GM19193 (cell line): ENCODE measurements around the gene DDX25.

Experiments used
- POLR2A ChIP-seq: IDR thresholded peaks from 4 replicates; pipeline ENCODE4 v1.6.1; 2011; ENCODE audit not compliant: insufficient read depth, insufficient read length; ENCODE audit errors: extremely low read depth

Gene DDX25

DNA sequence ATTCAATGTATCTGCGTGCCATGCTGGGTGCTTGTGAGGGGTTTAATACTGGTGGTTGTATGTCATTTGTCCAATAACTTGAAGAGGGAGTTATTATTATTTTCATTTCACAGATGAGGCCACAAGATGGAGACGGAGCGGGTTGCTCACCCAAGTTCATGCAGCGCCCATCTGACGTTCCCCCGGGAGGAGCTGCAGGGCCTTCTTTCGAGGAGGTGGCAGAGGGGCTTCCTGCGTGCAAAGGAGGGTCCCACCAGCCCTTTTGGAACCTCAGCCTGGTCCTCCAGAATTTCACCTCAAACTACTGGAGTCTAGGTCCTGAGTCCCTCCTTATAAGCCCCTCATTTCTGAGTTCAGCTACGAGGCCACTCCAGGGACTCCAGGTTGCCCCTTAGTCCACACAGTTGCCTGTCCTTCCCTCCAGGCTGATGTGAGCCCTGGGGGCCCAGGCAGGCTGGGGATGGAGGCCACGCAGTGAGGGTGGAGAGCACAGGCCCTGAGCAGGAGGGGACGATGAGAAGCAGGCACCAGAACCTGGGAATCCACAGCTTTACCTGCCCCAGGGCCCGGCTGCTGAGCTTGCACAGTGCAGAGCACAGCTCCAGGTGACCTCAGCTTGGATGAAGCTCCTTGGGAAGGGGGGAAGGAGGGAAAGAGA, 38.6 kb downstream of the DDX25 start:
- no peak for TF ChIP-seq POLR2A

DNA sequence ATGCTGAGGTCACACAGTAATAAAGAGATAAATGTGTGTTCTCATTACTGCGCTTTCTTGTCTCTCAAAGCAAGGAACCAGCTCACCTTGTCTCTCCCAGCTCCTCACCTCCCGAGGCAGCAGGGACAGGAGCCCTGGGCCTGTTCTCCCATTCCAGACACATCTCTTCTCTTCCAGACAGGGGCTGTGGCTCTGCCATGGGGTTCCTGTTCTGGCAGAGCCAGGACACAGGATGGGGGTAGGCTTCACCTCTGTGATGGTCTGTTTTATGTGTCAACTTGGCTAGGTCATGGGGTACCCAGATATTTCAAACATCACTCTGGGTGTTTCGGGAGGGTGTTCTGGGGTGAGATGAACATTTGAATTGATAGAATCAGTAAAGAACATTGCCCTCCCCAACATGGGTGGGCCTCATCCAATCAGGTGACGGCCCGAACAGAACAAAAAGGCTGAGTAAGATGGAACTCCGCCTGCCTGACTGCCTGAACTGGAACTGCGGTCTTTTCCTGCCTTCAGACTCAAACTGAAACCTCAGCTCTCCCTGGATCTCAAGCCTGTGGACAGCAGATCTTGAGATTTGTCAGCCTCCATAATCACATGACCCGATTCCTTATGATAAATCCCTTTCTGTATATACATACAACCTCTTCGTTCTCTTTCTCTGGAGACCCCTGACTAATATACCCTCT, 39.5 kb downstream of the DDX25 start:
- no peak for TF ChIP-seq POLR2A

DNA sequence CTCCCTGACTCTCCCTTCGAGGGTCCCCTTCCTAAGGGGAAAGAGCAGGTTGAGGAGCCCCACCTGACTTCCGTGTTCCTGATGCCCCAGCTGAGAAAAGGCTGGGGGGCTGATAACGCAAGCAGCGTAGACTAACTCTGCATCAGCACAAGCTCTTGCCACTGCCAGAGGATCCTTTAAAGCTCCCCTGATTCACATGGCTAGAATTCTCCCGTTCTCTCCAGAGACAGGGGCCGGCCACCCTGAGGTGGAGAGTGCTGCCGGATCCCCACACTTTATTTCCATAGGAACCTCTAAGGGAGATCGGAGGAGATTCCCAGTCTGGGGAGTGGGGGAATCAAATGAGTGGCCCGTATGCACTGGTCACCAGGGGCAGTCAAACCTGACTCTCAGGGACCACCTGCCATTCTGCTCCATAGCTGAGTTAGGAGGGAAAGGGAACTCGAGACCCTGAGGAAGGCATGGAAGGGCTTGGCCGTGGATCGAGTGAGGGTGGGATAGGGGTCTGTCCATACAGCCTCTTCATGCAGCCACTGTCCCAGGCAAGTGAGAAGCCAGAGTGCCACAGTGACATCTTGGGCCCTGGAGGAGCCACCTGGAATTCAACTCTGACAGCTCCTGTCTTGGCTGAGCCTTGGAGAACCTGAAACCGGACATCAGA, 40.2 kb downstream of the DDX25 start:
- TF ChIP-seq POLR2A: no peak

DNA sequence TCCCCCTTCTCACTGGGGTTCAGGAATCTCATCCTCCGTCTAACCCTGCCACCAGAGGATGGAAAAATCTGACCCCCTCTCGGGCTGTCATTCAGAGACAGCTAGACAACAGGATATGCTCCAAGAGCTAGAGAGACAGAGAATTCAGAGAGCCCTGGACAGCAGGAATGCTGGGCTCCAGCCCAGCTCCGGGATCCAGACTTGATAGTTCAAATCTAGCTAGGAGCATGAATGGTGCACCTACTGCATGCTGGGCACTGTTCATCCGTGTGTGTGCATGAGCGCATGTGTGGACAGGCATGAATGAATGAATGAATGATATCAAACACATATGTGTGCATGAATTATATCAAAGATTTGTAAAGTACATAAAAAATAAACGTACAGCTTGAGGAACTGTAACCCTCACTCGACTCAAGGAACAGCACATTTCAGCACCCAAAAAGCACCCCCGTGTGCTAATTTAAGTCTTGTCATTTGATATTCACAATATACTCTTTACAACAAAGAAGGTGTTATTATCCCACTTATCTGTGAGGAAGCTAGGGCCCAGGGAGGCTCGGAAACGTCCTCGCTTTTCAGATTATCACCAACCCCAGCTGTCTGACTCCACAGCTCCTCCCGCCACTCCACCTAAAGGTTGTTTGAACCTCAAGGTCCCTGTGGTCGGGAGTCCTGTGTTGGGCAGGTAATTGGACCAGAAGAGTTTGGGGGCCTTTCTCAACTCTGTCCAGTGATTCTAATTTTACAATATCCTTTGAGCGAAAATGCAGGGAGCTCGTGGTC, 40.9 kb downstream of the DDX25 start:
- TF ChIP-seq POLR2A: no peak

DNA sequence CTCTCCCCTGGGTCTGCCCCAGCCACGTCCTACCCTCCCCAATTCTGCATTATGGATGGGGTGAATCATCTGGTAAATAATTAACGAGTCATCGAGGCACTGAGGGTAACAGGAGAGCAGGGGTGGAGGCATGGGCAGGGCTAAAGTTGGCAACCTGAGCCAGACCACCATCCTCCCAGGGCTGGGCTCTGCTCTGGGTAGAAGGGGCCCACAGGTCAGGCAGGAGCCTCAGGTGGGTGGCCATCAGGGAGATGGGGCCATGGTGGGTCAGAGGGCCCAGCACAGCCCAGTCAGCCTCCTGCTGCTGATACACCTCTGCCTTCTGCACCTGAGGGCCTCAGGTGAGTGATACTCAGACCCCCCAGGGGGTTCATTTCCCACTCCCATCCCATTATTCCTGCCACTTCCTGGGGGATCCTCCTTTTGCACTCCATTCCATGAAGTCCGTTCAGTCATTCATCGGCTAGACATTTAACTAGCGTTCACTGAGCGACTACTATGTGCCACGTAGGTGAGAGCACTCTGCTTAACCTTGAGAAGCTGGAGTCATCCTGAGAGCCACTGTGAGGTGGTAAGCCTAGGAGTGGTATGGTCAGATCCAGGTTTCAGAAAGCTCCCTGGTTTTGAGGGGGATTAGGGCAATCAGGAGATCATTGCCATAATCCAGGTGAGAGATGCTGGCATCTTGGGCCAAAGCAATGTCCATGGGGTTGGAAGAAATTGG, 41.7 kb downstream of the DDX25 start, which contains the start of gene VSIG10L2:
Gene VSIG10L2 (plus strand): TSS at position 248 of the 724 bp plus-strand sequence. CDS start 12 bp downstream, at position 260.
- TF ChIP-seq POLR2A: no peak

DNA sequence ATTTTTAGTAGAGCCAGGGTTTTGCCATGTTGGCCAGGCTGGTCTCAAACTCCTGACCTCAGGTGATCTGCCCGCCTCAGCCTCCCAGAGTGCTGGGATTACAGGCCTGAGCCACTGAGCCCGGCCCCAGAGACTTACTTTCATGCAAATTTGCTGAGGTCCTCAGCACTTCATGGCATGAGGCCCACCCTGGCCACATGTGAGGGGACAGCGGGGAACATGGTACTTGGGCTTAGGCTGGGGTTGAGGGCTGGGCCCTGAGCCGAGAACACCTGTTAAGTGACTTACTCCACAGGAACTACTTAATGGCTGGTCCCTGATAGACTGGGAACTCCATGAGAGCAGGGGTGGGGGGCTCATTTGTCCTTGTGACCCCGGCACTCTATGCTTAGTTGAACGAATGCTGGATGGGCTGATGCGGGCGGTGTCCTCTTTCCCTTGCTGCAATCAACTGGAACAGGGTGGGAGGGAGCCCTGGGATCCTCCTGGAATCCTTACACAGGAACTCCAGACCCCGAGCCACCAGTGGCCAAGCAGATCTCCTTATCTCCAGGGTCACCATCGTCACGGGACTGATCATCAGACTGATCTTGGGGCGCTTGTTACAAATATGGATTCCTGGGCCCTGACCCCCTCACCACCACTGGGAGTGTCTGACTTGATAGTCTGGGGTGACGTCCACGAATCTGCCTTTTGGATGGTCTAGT, 42.6 kb downstream of the DDX25 start:
- TF ChIP-seq POLR2A: no peak

DNA sequence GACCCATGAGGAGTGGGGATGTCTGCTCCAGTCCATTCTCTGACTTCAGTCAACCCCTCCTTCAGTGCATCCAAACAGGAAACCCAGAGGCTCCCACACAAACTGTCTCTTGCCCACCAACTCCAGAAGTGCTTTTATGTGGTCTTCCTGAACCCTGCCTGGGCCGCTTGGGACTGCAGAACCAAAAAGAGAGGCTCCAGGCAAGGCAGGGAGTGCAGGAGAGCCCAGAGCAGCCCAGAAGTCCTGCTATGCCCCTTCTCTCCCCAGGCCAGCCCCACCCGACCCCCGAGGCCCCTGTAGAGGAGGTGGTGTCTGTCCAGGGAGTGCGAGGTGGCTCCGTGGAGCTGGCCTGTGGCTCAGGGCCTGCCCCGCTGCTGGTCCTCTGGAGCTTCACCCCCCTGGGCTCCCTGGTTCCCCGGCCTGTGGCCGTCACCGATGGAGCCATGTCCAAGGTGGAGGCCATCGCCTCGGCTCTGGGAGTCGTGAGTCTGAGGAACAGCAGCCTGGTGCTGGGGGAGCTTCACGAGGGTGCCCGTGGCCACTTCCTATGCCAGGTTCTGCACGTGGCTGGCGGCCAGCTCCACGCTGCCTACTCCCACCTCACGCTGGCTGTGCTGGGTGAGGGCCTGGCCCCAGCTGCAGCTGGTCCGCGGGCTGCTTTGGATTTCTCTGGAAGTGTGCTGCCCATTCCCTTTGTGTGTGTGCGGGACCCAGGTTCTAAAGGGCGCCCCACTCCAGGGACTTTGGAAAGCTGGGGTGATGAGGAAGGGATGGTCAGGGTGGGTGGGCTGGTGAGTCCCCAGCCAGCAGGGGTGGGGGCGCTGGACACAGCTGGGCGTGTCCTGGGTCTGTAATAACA, 43.3 kb downstream of the DDX25 start:
- TF ChIP-seq POLR2A: no peak

DNA sequence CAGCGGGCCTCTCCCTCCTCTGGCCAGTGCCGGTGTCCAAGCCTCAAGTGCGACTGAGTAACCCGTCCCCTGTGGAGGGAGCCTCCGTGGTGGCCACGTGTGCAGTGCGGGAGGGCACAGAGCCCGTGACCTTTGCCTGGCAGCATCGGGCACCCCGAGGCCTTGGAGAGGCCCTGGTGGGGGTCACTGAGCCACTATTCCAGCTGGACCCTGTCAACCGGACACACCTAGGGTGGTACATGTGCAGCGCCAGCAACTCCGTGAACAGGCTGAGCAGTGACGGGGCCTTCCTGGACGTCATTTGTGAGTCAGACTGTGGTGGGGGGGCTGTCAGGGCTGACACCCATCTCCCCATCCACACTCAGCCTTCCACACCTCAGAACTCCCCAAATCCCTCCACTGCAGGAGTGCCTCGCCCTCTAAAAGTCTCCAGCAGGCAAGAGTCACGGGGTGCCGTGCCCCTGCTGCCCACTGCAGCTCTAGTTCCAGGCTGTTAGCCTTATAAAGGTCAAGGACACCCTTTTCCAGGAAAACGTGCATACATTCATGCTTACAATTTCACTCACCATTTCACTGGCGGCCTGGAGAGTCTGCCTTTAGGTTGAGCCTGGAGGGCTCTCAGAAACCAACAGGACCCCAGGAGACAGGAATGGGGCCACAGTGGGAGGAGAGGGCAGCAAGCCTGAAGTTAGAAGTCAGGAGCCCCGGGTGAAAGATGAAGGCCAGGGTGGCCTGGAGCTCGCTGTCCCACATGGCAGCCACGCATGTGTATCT, 44.2 kb downstream of the DDX25 start:
- TF ChIP-seq POLR2A: no peak

DNA sequence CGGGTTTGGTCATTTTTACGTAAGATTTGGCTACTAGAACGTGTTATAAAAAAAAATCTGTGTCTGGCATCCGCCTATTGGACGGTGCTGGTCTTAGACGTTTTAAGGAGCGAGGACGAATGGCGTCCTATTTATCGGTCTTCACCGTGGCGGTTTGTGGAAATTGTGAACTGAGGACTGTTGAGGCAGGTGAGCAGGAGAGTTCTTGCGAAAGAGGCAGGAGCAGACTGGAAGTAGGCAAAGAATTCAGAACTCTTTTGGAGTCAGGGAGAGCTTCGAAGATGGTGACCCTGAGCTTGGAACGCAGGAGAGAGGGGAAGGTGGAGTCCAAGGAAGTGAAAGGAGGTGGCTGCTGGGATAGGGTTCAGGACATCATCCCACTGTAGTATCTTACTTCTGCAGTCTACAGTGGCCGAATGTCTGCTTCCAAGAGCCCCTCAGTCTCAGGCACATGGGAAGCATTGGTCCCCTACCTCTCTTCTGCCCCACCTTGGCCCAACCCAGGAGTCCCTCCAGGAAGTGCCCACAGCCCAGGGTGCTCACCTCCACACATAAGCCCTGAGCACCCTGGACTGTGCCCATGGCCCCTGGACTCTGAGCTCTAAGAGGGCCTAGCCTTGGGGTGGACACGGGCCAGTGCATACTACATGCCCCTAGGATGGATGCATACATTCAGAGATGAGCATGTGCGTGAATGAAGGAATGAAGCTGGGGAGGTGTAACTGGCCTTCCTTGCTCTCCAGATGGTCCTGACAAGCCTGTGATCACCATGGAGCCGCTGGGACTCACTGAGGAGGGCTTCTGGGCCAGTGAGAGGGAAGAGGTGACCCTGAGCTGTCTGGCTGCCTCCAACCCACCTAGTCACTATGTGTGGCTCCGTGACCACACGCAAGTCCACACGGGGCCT, 45.2 kb downstream of the DDX25 start:
- no peak for TF ChIP-seq POLR2A

DNA sequence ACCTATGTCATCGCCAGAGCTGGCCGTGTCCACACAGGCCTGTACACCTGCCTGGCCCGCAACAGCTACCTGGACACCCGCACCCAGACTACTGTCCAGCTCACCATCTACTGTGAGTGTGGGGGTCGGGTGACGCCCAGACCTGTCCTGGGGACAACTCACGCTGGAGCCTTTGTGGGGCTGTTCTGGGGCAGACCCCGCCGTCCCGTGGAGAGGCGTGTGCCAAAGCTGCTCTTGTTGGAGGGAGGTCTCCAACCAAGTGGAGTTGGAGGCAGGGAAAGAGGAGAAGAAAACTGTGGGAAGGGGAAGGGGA, 45.8 kb downstream of the DDX25 start:
- TF ChIP-seq POLR2A: no peak
